Central memory CD8-positive, alpha-beta T cell (primary cell): ENCODE data around the gene ZMYM4.

Experiments
- ATAC-seq: fragments of 150-1000 bp; cut with Tn5 transposase; replicated peaks from 2 replicates; pipeline ENCODE4 v1.10.0; 2022; ENCODE audit warnings: mild to moderate bottlenecking, moderate FRiP score, moderate number of reproducible peaks; ENCODE audit not compliant: poor library complexity, severe bottlenecking; ENCODE audit errors: extremely low read depth
- DNase-seq, 2 donors: peaks; one replicate each; pipeline ENCODE4 v3.0.0; 2021; ENCODE audit warnings: low spot score in 2 of 2
- H3K27ac Mint-ChIP-seq: one replicate; pipeline ENCODE4 v1.8.0; 2022; ENCODE audit warnings: low read depth, mild to moderate bottlenecking, moderate library complexity, mixed read lengths
- H3K27me3 Mint-ChIP-seq: one replicate; pipeline ENCODE4 v1.8.0; 2022; ENCODE audit warnings: mixed read lengths
- H3K36me3 Mint-ChIP-seq: one replicate; pipeline ENCODE4 v1.8.0; 2022; ENCODE audit warnings: mild to moderate bottlenecking, moderate library complexity, mixed read lengths; ENCODE audit not compliant: insufficient read depth
- H3K4me1 Mint-ChIP-seq: one replicate; pipeline ENCODE4 v1.8.0; 2022; ENCODE audit warnings: mixed read lengths
- H3K4me3 Mint-ChIP-seq: one replicate; pipeline ENCODE4 v1.8.0; 2022; ENCODE audit warnings: mild to moderate bottlenecking, moderate library complexity, mixed read lengths
- H3K9me3 Mint-ChIP-seq: one replicate; pipeline ENCODE4 v1.8.0; 2022; ENCODE audit warnings: mixed read lengths

ZMYM4 gene

DNA sequence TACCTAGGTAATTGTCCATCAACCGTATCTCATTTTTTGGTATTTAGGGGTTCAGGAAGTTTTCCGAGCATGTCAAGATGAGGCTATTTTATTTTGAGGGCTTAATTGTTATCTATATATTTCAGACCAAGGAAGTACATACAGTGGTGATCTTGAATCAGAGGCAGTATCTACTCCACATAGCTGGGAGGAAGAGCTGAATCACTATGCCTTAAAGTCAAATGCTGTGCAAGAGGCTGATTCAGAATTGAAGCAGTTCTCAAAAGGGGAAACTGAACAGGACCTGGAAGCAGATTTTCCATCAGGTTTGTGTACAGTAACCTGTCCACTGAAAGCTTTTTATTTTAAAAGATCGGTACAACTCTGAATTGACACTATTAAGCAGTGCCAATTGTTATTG is 130.2 kb downstream of the ZMYM4 start:
- ATAC-seq (no peak), DNase-seq (no peak)
- peaks cover 53% of the 10 kb centered on the region for H3K36me3 Mint-ChIP-seq
- peaks cover 6% of the 10 kb centered on the region for H3K4me1 Mint-ChIP-seq
- H3K27me3 Mint-ChIP-seq, result no peaks in the 10 kb centered on the region
- no peaks in the 10 kb centered on the region for H3K9me3 Mint-ChIP-seq
- H3K27ac Mint-ChIP-seq, result no peak overlapping the region
- no peak overlapping the region for H3K4me3 Mint-ChIP-seq

DNA sequence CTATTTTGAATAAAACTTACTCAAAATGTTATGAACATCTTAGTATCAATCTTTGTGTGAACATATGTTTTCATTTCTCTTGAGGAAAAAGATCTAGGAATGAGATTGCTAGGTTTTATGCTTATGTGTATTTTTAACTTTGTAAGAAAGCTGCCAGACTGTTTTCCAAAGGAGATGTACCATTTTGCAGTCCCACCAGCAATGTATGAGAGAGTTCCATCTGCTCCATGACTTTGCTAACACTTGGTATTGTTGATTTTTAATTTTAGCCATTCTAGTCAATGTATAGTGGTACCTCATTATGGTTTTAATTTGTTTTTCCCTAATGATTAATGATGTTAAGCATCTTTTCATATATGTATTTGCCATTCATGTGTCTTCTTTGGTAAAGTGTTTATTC is 132.5 kb downstream of the ZMYM4 start:
- Mint-ChIP-seq H3K4me1 (peaks cover 6% of the 10 kb centered on the region), H3K4me3 (no peak overlapping the region), H3K27me3 (no peaks in the 10 kb centered on the region), H3K9me3 (no peaks in the 10 kb centered on the region), H3K27ac (no peak overlapping the region), H3K36me3 (peaks cover 44% of the 10 kb centered on the region)
- ATAC-seq (no peak), DNase-seq (no peak)

DNA sequence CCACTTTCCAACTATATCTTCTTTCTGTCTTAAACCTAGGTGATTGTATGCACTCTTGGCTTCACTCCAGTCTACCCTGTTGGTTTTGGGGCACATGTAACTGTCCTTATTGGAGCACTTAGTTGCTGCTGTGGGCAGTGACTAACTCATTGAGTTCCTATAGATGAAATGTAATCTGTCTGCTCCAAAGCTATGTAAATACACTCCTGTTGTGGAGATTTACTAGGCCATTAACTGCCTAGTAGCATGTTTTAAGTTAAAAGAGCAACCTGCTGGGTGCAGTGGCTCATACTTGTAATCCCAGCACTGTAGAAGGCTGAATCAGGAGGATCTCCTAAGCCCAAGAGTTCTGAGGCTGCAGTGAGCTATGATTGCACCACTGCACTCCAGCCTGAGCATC is 137.6 kb downstream of the ZMYM4 start:
- Mint-ChIP-seq H3K4me1 (no peaks in the 10 kb centered on the region), H3K27ac (peak overlapping the region; percentile 25), H3K27me3 (no peaks in the 10 kb centered on the region), H3K4me3 (no peak overlapping the region), H3K9me3 (no peaks in the 10 kb centered on the region), H3K36me3 (peaks cover 37% of the 10 kb centered on the region)
- ATAC-seq (no peak), DNase-seq (no peak)

- H3K27me3 Mint-ChIP-seq, result no peaks in the 10 kb centered on the region
- DNase-seq, result no peak
- H3K9me3 Mint-ChIP-seq, result no peaks in the 10 kb centered on the region
- no peak overlapping the region for H3K4me3 Mint-ChIP-seq
- H3K4me1 Mint-ChIP-seq, result no peaks in the 10 kb centered on the region
- no peak for ATAC-seq
- H3K36me3 Mint-ChIP-seq, result peaks cover 37% of the 10 kb centered on the region
- H3K27ac Mint-ChIP-seq, result no peak overlapping the region
Observed at GRCh38 chr1:35407743-35408142, 139.2 kb downstream of the ZMYM4 start.

DNA sequence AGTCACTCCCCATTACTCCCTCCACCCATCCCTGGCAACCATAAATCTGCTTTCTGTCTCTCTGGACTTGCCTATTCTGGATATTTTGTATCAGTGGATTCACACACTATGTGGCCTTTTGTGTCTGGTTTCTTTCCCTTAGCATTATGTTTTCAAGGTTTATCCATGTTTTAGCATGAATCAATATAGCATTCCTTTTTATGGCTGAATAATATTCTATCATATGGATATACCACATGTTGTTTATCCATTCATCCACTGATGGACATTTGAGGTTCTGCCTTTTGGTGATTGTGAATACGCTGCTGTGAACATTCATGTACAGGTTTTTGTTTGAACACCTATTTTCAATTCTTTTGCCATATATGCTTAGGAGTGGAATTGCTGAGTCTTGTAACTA is 140.4 kb downstream of the ZMYM4 start:
- no peak for DNase-seq
- Mint-ChIP-seq H3K9me3 (no peaks in the 10 kb centered on the region), H3K4me3 (no peak overlapping the region), H3K36me3 (peaks cover 38% of the 10 kb centered on the region), H3K4me1 (no peaks in the 10 kb centered on the region), H3K27ac (no peak overlapping the region), H3K27me3 (no peaks in the 10 kb centered on the region)
- ATAC-seq, result no peak

DNA sequence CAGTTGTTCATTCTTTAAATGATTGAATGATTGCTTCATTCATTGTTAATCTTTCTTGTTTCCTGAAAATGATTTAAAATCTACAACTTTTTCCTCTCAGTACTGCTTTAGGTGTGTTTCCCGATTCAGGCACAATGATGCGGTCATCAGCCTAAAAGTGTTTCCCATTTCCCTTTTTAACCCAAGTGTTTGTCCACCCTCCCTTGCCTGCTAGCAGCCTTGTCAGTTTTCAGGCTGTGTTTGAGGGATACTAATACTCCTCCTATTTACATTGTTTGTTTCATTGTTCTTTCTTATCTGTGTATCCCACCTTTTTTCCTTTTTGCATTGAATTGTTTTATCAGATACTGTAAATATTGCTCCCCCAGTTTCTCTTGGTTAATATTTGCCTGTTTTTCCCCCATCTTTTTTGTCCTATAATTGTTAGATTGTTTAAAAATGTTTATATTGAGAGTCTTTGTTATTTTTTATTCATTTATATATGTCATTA is 157.6 kb downstream of the ZMYM4 start:
- peak overlapping the region; percentile 20 for H3K27ac Mint-ChIP-seq
- no peaks in the 10 kb centered on the region for H3K9me3 Mint-ChIP-seq
- H3K4me1 Mint-ChIP-seq, result no peaks in the 10 kb centered on the region
- no peaks in the 10 kb centered on the region for H3K27me3 Mint-ChIP-seq
- DNase-seq, result no peak
- no peak for ATAC-seq
- no peak overlapping the region for H3K4me3 Mint-ChIP-seq
- peaks cover 9% of the 10 kb centered on the region for H3K36me3 Mint-ChIP-seq

DNA sequence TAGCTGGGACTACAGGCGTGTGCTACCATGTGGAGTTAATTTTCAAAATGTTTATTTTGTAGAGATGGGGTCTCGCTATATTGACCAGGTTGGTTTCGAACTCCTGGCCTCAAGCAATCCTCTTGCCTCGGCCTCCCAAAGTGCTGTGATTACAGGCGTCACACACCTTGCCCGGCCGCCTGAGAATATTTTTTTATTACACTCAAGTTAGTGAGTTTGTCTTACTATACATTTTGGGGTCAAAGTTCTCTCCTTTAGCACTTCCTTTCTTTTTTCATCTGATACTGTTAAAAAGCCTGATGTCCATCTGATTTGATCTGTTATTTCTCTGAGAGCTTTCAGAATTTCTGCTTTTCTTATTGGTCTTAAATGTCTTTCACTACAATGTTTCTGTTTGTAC is 159.9 kb downstream of the ZMYM4 start:
- ATAC-seq (no peak), DNase-seq (no peak)
- Mint-ChIP-seq H3K9me3 (no peaks in the 10 kb centered on the region), H3K36me3 (peaks cover 17% of the 10 kb centered on the region), H3K27ac (no peak overlapping the region), H3K4me1 (peaks cover 10% of the 10 kb centered on the region), H3K27me3 (no peaks in the 10 kb centered on the region), H3K4me3 (no peak overlapping the region)

- H3K27me3 Mint-ChIP-seq, result no peaks in the 10 kb centered on the region
- no peak for ATAC-seq
- no peak overlapping the region for H3K27ac Mint-ChIP-seq
- H3K4me1 Mint-ChIP-seq, result peaks cover 10% of the 10 kb centered on the region
- no peaks in the 10 kb centered on the region for H3K9me3 Mint-ChIP-seq
- H3K4me3 Mint-ChIP-seq, result no peak overlapping the region
- H3K36me3 Mint-ChIP-seq, result peaks cover 25% of the 10 kb centered on the region
- DNase-seq, result no peak
Observed at GRCh38 chr1:35430762-35431161, 162.3 kb downstream of the ZMYM4 start.

GRCh38 chr1:35431173-35431599 is 162.7 kb downstream of the ZMYM4 start:
- no peak overlapping the region for H3K4me3 Mint-ChIP-seq
- no peaks in the 10 kb centered on the region for H3K27me3 Mint-ChIP-seq
- H3K4me1 Mint-ChIP-seq, result peaks cover 10% of the 10 kb centered on the region
- H3K36me3 Mint-ChIP-seq, result peaks cover 25% of the 10 kb centered on the region
- ATAC-seq (no peak), DNase-seq (no peak)
- no peaks in the 10 kb centered on the region for H3K9me3 Mint-ChIP-seq
- no peak overlapping the region for H3K27ac Mint-ChIP-seq

DNA sequence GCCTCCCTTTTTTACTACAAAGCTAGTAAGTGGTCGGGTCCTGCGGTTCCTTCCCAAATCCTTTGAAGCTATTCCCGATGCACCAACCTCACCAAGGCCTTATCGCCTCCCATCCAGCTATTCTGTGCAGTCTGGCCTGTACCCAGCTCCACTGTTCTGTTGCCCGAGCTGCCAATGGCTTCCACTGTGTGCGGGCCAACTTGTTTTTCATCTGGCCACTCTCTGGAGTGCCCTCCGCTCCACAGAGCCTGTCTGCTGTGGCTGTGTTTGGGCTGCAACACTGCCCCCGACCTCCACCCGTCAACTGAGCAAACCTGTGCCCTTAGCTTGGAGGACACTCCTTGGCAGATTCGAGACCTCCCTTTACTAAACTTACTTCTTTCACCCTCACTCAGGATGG is 163.7 kb downstream of the ZMYM4 start:
- Mint-ChIP-seq H3K27me3 (no peaks in the 10 kb centered on the region), H3K27ac (peak overlapping the region; percentile 13), H3K4me3 (no peak overlapping the region), H3K36me3 (peaks cover 26% of the 10 kb centered on the region), H3K9me3 (no peaks in the 10 kb centered on the region), H3K4me1 (peaks cover 15% of the 10 kb centered on the region)
- no peak for DNase-seq
- no peak for ATAC-seq

GRCh38 chr1:35433714-35434113 is 165.2 kb downstream of the ZMYM4 start:
- no peaks in the 10 kb centered on the region for H3K9me3 Mint-ChIP-seq
- peaks cover 15% of the 10 kb centered on the region for H3K4me1 Mint-ChIP-seq
- H3K27ac Mint-ChIP-seq, result no peak overlapping the region
- ATAC-seq (no peak), DNase-seq (no peak)
- H3K36me3 Mint-ChIP-seq, result peaks cover 29% of the 10 kb centered on the region
- no peaks in the 10 kb centered on the region for H3K27me3 Mint-ChIP-seq
- H3K4me3 Mint-ChIP-seq, result no peak overlapping the region

DNA sequence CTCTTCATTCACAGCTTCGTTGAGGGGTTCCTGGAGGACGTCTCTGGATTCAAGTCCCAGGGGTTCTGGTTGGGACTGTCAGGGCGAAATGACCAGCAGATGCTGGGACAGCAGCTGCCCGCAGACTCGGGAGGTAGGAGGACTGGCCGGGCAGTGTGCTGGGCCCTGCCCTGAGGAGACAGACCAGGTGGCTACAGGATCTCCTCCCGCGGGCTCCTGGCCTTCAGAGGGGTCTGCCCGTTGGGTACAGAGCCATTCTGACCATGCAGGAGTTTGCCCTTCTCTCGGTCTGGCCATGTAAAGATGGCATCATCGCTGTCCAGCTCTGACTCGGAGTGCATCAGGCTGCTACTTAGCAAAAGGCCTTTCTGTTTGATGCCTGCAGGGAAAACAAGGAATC is 166.2 kb downstream of the ZMYM4 start:
- H3K4me1 Mint-ChIP-seq, result peaks cover 15% of the 10 kb centered on the region
- H3K27ac Mint-ChIP-seq, result no peak overlapping the region
- H3K4me3 Mint-ChIP-seq, result no peak overlapping the region
- ATAC-seq (no peak), DNase-seq (no peak)
- no peaks in the 10 kb centered on the region for H3K9me3 Mint-ChIP-seq
- peaks cover 30% of the 10 kb centered on the region for H3K36me3 Mint-ChIP-seq
- no peaks in the 10 kb centered on the region for H3K27me3 Mint-ChIP-seq

DNA sequence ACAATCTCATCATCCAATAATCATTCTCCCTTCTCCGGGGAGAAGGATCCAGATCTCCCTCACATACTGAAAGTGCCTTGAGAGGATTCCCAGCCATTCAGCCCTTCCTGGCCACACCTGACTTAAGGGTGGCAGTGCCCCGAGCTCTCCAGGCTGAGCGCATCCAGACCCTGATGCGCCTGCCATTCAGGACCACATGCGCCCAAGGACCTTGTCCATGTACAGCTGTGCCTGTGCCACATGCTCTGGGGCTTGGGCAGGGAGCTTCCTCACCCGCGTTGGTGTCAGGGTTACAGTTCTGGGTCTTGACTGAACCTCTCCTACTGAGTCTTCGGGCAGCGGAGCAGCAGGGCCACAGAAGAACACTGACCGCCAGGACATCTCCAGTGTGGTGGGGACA is 167.6 kb downstream of the ZMYM4 start:
- Mint-ChIP-seq H3K4me3 (no peak overlapping the region), H3K27me3 (no peaks in the 10 kb centered on the region), H3K9me3 (no peaks in the 10 kb centered on the region), H3K27ac (no peak overlapping the region), H3K4me1 (peaks cover 15% of the 10 kb centered on the region), H3K36me3 (peaks cover 28% of the 10 kb centered on the region)
- ATAC-seq (no peak), DNase-seq (no peak)

- Mint-ChIP-seq H3K27me3 (no peaks in the 10 kb centered on the region), H3K27ac (peak overlapping the region; percentile 49), H3K9me3 (no peaks in the 10 kb centered on the region), H3K4me1 (peaks cover 14% of the 10 kb centered on the region), H3K36me3 (peaks cover 31% of the 10 kb centered on the region), H3K4me3 (no peak overlapping the region)
- ATAC-seq (no peak), DNase-seq (no peak)
Observed at GRCh38 chr1:35437200-35437599, 168.7 kb downstream of the ZMYM4 start.
